IPS-11a (cell line): ENCODE data around the gene NAT10.
"Not testable (repeated sequence)": the region's sequence is repeated elsewhere in the genome, so short reads cannot be mapped to it uniquely, and the experiment has no call there.

Source experiments
- H3K4me3 ChIP-seq: one replicate; pipeline ENCODE4 v1.5.1; 2013; ENCODE audit warnings: low read depth, low read length, control low read depth

NAT10 gene

GRCh38 chr11:34166806-34167740 lies 61.6 kb downstream of the NAT10 start:
- H3K4me3 ChIP-seq: no peak overlapping the region

GRCh38 chr11:34167961-34168360 lies 62.5 kb downstream of the NAT10 start:
- H3K4me3 ChIP-seq: no peak overlapping the region

- no peak overlapping the region for H3K4me3 ChIP-seq
Measured at GRCh38 chr11:34168642-34169420, 63.4 kb downstream of the NAT10 start.

- H3K4me3 ChIP-seq: no peak overlapping the region
Measured at GRCh38 chr11:34169686-34170085, 64.3 kb downstream of the NAT10 start.

GRCh38 chr11:34173050-34173449 lies 67.6 kb downstream of the NAT10 start:
- no peak overlapping the region for H3K4me3 ChIP-seq

- H3K4me3 ChIP-seq: peak overlapping the region; percentile 24
Measured at GRCh38 chr11:34174412-34175041, 69.1 kb downstream of the NAT10 start.

GRCh38 chr11:34175284-34176019 lies 70.0 kb downstream of the NAT10 start:
- H3K4me3 ChIP-seq: no peak overlapping the region

- H3K4me3 ChIP-seq: no peak overlapping the region
Measured at GRCh38 chr11:34176751-34177209, 71.4 kb downstream of the NAT10 start.

GRCh38 chr11:34178209-34178821 lies 72.9 kb downstream of the NAT10 start:
- no peak overlapping the region for H3K4me3 ChIP-seq

- H3K4me3 ChIP-seq: no peak overlapping the region
Measured at GRCh38 chr11:34179026-34179675, 73.7 kb downstream of the NAT10 start.

GRCh38 chr11:34180040-34180813 lies 74.8 kb downstream of the NAT10 start:
- no peak overlapping the region for H3K4me3 ChIP-seq

GRCh38 chr11:34180814-34181165 lies 75.4 kb downstream of the NAT10 start:
- H3K4me3 ChIP-seq: not testable (repeated sequence)

GRCh38 chr11:34181251-34181650 lies 75.8 kb downstream of the NAT10 start:
- no peak overlapping the region for H3K4me3 ChIP-seq

- no peak overlapping the region for H3K4me3 ChIP-seq
Measured at GRCh38 chr11:34181856-34182405, 76.5 kb downstream of the NAT10 start.

GRCh38 chr11:34182425-34182824 lies 77.0 kb downstream of the NAT10 start:
- no peak overlapping the region for H3K4me3 ChIP-seq

- no peak overlapping the region for H3K4me3 ChIP-seq
Measured at GRCh38 chr11:34182921-34183685, 77.7 kb downstream of the NAT10 start.

- no peak overlapping the region for H3K4me3 ChIP-seq
Measured at GRCh38 chr11:34183848-34184391, 78.5 kb downstream of the NAT10 start.
